Measurements from ENCODE around the gene MYOM1. TPM values are rescaled to one million over a fixed set of nuclear protein-coding genes. Genes with fewer than 3 reads are reported as not detected.

MYOM1 gene
- total RNA-seq, 1 donor from 2014 or later = 0.57 TPM

GRCh38 chr18:3247240-3248061, 27.7 kb upstream of the MYOM1 start, which contains the start of gene MYL12A:
TSS of gene MYL12A (plus strand) at chr18:3247801. CDS start at chr18:3253248, 5,447 bp downstream.
- Histone ChIP-seq H2AFZ (ENCODE audit: low read depth, low read length) (peak within 1 kb of the TSS; percentile 85), H3K4me2 (ENCODE audit: low read length) (peak within 1 kb of the TSS; percentile 88), H3K9ac (ENCODE audit: low read length) (peak within 1 kb of the TSS; percentile 99), H3K4me3 (ENCODE audit: insufficient read depth, low read depth, low read length) (peak within 1 kb of the TSS; percentile 99), H4K20me1 (ENCODE audit: insufficient read depth, low read length) (peaks cover 21% of the 10 kb centered on the region), H3K79me2 (ENCODE audit: insufficient read depth, low read length) (peaks cover 51% of the 10 kb centered on the region), H3K27me3 (ENCODE audit: insufficient read depth, low read length) (no peaks in the 10 kb centered on the region), H3K4me1 (ENCODE audit: insufficient read depth, low read length) (peaks cover 30% of the 10 kb centered on the region), H3K27ac (ENCODE audit: low read depth, low read length) (peak within 1 kb of the TSS; percentile 100), H3K36me3 (ENCODE audit: insufficient read depth, low read length) (peaks cover 11% of the 10 kb centered on the region), H3K9me3 (ENCODE audit: insufficient read depth, low read depth, low read length) (no peaks in the 10 kb centered on the region)
- FAIRE-seq (no peak), DNase-seq (ENCODE audit: low read depth) (peak; percentile 98)
- peak within 1 kb of the TSS; percentile 98 for H3K27ac Mint-ChIP-seq (ENCODE audit: unreplicated experiment)
- H3K27me3 Mint-ChIP-seq (ENCODE audit: low read depth, unreplicated experiment) = no peaks in the 10 kb centered on the region
- peaks cover 15% of the 10 kb centered on the region for H3K4me1 Mint-ChIP-seq (ENCODE audit: low read depth, unreplicated experiment)
- no peaks in the 10 kb centered on the region for H3K9me3 Mint-ChIP-seq (ENCODE audit: unreplicated experiment)
- peak within 1 kb of the TSS; percentile 86 for H3K4me3 Mint-ChIP-seq (ENCODE audit: unreplicated experiment)
- TF ChIP-seq CTCF (IDR thresholded peaks at IDR 0.05; ENCODE audit: insufficient read depth, low read depth, low read length) (no peak), EZH2 (IDR thresholded peaks at IDR 0.05; ENCODE audit: insufficient read depth, low read length) (no peak)
- peaks cover under 1% of the 10 kb centered on the region for H3K36me3 Mint-ChIP-seq (ENCODE audit: low read depth, unreplicated experiment)

GRCh38 chr18:3246635-3247239, 27.0 kb upstream of the MYOM1 start:
- peaks cover 3% of the 10 kb centered on the region for H3K36me3 Mint-ChIP-seq (ENCODE audit: low read depth, unreplicated experiment)
- no peaks in the 10 kb centered on the region for H3K27me3 Mint-ChIP-seq (ENCODE audit: low read depth, unreplicated experiment)
- peak overlapping the region; percentile 88 for H3K4me2 ChIP-seq (ENCODE audit: low read length)
- peaks cover 16% of the 10 kb centered on the region for H4K20me1 ChIP-seq (ENCODE audit: insufficient read depth, low read length)
- H3K4me3 Mint-ChIP-seq (ENCODE audit: unreplicated experiment) = peak overlapping the region; percentile 86
- no peaks in the 10 kb centered on the region for H3K9me3 ChIP-seq (ENCODE audit: insufficient read depth, low read depth, low read length)
- H3K4me1 Mint-ChIP-seq (ENCODE audit: low read depth, unreplicated experiment) = peaks cover 11% of the 10 kb centered on the region
- peak overlapping the region; percentile 99 for H3K4me3 ChIP-seq (ENCODE audit: insufficient read depth, low read depth, low read length)
- H3K27me3 ChIP-seq (ENCODE audit: insufficient read depth, low read length) = no peaks in the 10 kb centered on the region
- H3K36me3 ChIP-seq (ENCODE audit: insufficient read depth, low read length) = peaks cover 11% of the 10 kb centered on the region
- peaks cover 27% of the 10 kb centered on the region for H3K4me1 ChIP-seq (ENCODE audit: insufficient read depth, low read length)
- TF ChIP-seq EZH2 (IDR thresholded peaks at IDR 0.05; ENCODE audit: insufficient read depth, low read length) (no peak), CTCF (IDR thresholded peaks at IDR 0.05; ENCODE audit: insufficient read depth, low read depth, low read length) (no peak)
- H2AFZ ChIP-seq (ENCODE audit: low read depth, low read length) = peak overlapping the region; percentile 77
- H3K27ac Mint-ChIP-seq (ENCODE audit: unreplicated experiment) = peak overlapping the region; percentile 98
- DNase-seq (ENCODE audit: low read depth) = no peak
- FAIRE-seq = no peak
- H3K9ac ChIP-seq (ENCODE audit: low read length) = peak overlapping the region; percentile 99
- H3K79me2 ChIP-seq (ENCODE audit: insufficient read depth, low read length) = peaks cover 43% of the 10 kb centered on the region
- no peaks in the 10 kb centered on the region for H3K9me3 Mint-ChIP-seq (ENCODE audit: unreplicated experiment)
- peak overlapping the region; percentile 100 for H3K27ac ChIP-seq (ENCODE audit: low read depth, low read length)

Measured in astrocyte (in vitro differentiated cells and primary cell).